SU-DHL-6 (cell line): ENCODE data around the gene IFITM5.

ENCODE experiments used
- EZH2phosphoT487 ChIP-seq: fragments of 200-600 bp; sonication (generic), shearing (Covaris generic); conservative IDR thresholded peaks from 2 replicates; pipeline ENCODE4 v1.6.1; 2018; ENCODE audit warnings: mild to moderate bottlenecking, antibody characterized with exemption, low read length, moderate library complexity, mixed read lengths
- TF ChIP-seq, protein P1 (sequence below): fragments of 200-600 bp; sonication (generic); IDR thresholded peaks from one replicate; pipeline ENCODE4 v1.5.1; 2017; ENCODE audit warnings: antibody characterized with exemption, mild to moderate bottlenecking, low read length, moderate library complexity; ENCODE audit not compliant: insufficient read depth, poor library complexity, severe bottlenecking

DNA sequence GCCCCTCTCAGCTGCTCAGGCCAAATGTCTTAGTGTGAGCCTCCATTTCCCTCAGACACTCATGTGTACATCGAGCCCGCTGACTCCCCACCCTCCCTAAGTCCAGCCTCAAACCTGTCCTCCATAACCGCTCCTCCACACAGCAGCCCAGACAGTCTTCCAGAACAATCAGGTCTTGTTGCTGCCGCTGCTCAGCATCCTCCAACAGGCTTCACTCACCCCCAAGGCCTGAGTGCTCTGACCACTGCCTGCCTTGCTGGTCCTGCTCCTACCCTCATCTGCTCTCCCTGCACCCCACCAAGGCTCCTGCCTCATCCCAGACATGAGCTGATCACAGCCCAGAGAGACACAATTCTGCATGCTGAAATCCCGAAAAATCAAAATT is 45.4 kb downstream of the IFITM5 start:
- TF ChIP-seq, protein P1, sequence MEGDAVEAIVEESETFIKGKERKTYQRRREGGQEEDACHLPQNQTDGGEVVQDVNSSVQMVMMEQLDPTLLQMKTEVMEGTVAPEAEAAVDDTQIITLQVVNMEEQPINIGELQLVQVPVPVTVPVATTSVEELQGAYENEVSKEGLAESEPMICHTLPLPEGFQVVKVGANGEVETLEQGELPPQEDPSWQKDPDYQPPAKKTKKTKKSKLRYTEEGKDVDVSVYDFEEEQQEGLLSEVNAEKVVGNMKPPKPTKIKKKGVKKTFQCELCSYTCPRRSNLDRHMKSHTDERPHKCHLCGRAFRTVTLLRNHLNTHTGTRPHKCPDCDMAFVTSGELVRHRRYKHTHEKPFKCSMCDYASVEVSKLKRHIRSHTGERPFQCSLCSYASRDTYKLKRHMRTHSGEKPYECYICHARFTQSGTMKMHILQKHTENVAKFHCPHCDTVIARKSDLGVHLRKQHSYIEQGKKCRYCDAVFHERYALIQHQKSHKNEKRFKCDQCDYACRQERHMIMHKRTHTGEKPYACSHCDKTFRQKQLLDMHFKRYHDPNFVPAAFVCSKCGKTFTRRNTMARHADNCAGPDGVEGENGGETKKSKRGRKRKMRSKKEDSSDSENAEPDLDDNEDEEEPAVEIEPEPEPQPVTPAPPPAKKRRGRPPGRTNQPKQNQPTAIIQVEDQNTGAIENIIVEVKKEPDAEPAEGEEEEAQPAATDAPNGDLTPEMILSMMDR, result no peak
- no peak for TF ChIP-seq EZH2phosphoT487
